Activated CD8-positive, alpha-beta T cell treated with anti-CD3 and anti-CD28 coated beads for 36 hours (primary cell): ENCODE measurements around the gene WHAMM. TPM values are rescaled to one million over a fixed set of nuclear protein-coding genes. Genes with fewer than 3 reads are reported as not detected.

Source experiments
- ATAC-seq: fragments of 200-7000 bp; cut with Tn5 transposase; one replicate; pipeline ENCODE4 v1.10.0; 2021; ENCODE audit warnings: mild to moderate bottlenecking, moderate library complexity
- CTCF ChIA-PET: fragments of 350-600 bp; sonication (Branson Sonifier 250); formaldehyde crosslinking; loops from one replicate; lab custom pipeline; 2021; ENCODE audit warnings: antibody characterized with exemption; lab: Charles Lee
- POLR2A ChIA-PET: fragments of 350-600 bp; sonication (Branson Sonifier 250); formaldehyde crosslinking; loops from one replicate; lab custom pipeline; 2021; ENCODE audit warnings: antibody characterized with exemption; lab: Charles Lee
- DNase-seq: peaks from one replicate; pipeline ENCODE4 v3.0.0-alpha.2; 2020
- H3K27ac Mint-ChIP-seq: one replicate; pipeline ENCODE4 v1.8.0; 2021; ENCODE audit warnings: mild to moderate bottlenecking, mixed read lengths
- H3K27me3 Mint-ChIP-seq: one replicate; pipeline ENCODE4 v1.8.0; 2021; ENCODE audit warnings: mixed read lengths
- H3K36me3 Mint-ChIP-seq: one replicate; pipeline ENCODE4 v1.8.0; 2021; ENCODE audit warnings: low read depth, mixed read lengths
- H3K4me1 Mint-ChIP-seq: one replicate; pipeline ENCODE4 v1.8.0; 2021; ENCODE audit warnings: low read depth, mixed read lengths
- H3K4me3 Mint-ChIP-seq: one replicate; pipeline ENCODE4 v1.8.0; 2021; ENCODE audit warnings: mild to moderate bottlenecking, moderate library complexity, mixed read lengths
- H3K9me3 Mint-ChIP-seq: one replicate; pipeline ENCODE4 v1.8.0; 2021; ENCODE audit warnings: mixed read lengths
- CTCF ChIP-seq: fragments of 200-600 bp; IDR thresholded peaks from one replicate; pipeline ENCODE4 v1.8.0; 2022; ENCODE audit warnings: antibody characterized with exemption, mild to moderate bottlenecking
- intact Hi-C: fragments of 100-400 bp; cut with micrococcal nuclease; formaldehyde crosslinking; loops from one replicate; pipeline ENCODE4 v1.10.0; 2022
- total RNA-seq, 2 experiments: library from RNA; stranded (reverse); gene quantifications; one replicate each; pipeline ENCODE4 v1.2.3, GENCODE V29; 2021

The WHAMM gene
- total RNA-seq, 2 experiments from 2014 or later, result 5.8 to 6.1 TPM

- Mint-ChIP-seq H3K9me3 (no peaks in the 10 kb centered on the region), H3K4me3 (no peak overlapping the region), H3K4me1 (peaks cover 25% of the 10 kb centered on the region), H3K27me3 (no peaks in the 10 kb centered on the region), H3K36me3 (peaks cover 9% of the 10 kb centered on the region), H3K27ac (peak overlapping the region; percentile 11)
- intact Hi-C loops, result no loop called here
- no peak for ATAC-seq
- DNase-seq, result no peak
- no peak for TF ChIP-seq CTCF
- ChIA-PET CTCF (interaction anchor here (0.8 kb wide), 1 partner anchor 277 kb away, joined by 3 read pairs; no protein-coding TSS in a partner anchor), POLR2A (interaction anchor here (1.3 to 4.0 kb wide), 3 partner anchors 58 to 267 kb away, joined by 4 to 39 read pairs (median 23); partner anchors contain the start of gene RPS17)
Observed at GRCh38 chr15:82807920-82808633, 1.4 kb upstream of the WHAMM start.

GRCh38 chr15:82808634-82809041 lies 790 bp upstream of the WHAMM start:
- H3K27me3 Mint-ChIP-seq, result no peaks in the 10 kb centered on the region
- peaks cover 25% of the 10 kb centered on the region for H3K4me1 Mint-ChIP-seq
- DNase-seq, result no peak
- no peak for ATAC-seq
- ChIA-PET CTCF (interaction anchor here (0.8 kb wide), 1 partner anchor 278 kb away, joined by 3 read pairs; no protein-coding TSS in a partner anchor), POLR2A (interaction anchor here (0.6 to 4.0 kb wide), 5 partner anchors 12 to 268 kb away, joined by 3 to 39 read pairs (median 5); partner anchors contain the start of gene RPS17)
- peak overlapping the region; percentile 85 for H3K27ac Mint-ChIP-seq
- H3K9me3 Mint-ChIP-seq, result no peaks in the 10 kb centered on the region
- H3K4me3 Mint-ChIP-seq, result peak overlapping the region; percentile 72
- H3K36me3 Mint-ChIP-seq, result peaks cover 10% of the 10 kb centered on the region
- intact Hi-C loops, result no loop called here
- TF ChIP-seq CTCF, result no peak

GRCh38 chr15:82810061-82810889 lies 847 bp downstream of the WHAMM start:
- peak overlapping the region; percentile 92 for H3K27ac Mint-ChIP-seq
- intact Hi-C loops, result no loop called here
- POLR2A ChIA-PET, result interaction anchor here (1.0 to 4.0 kb wide), 9 partner anchors 14 to 270 kb away, joined by 3 to 39 read pairs (median 5); partner anchors contain the start of genes RAMAC and RPS17
- peak; percentile 28 for DNase-seq
- H3K9me3 Mint-ChIP-seq, result no peaks in the 10 kb centered on the region
- no peaks in the 10 kb centered on the region for H3K27me3 Mint-ChIP-seq
- H3K4me1 Mint-ChIP-seq, result peaks cover 33% of the 10 kb centered on the region
- peaks cover 22% of the 10 kb centered on the region for H3K36me3 Mint-ChIP-seq
- peak overlapping the region; percentile 84 for H3K4me3 Mint-ChIP-seq
- TF ChIP-seq CTCF, result no peak
- peak; percentile 4 for ATAC-seq
- CTCF ChIA-PET, result interaction anchor here (0.9 to 2.5 kb wide), 8 partner anchors 20 to 271 kb away, joined by 3 to 10 read pairs (median 4); partner anchors contain the start of genes BTBD1, RAMAC and RPS17

- POLR2A ChIA-PET, result interaction anchor here (1.0 to 4.0 kb wide), 7 partner anchors 22 to 270 kb away, joined by 3 to 39 read pairs (median 9); partner anchors contain the start of genes RAMAC and RPS17
- peak overlapping the region; percentile 92 for H3K27ac Mint-ChIP-seq
- CTCF ChIA-PET, result interaction anchor here (0.9 to 2.5 kb wide), 8 partner anchors 19 to 271 kb away, joined by 3 to 10 read pairs (median 4); partner anchors contain the start of genes BTBD1, RAMAC and RPS17
- TF ChIP-seq CTCF, result no peak
- H3K4me1 Mint-ChIP-seq, result peaks cover 40% of the 10 kb centered on the region
- intact Hi-C loops, result loop anchor here (1.0 kb wide), 1 partner anchor 61 kb away; no protein-coding TSS in a partner anchor
- DNase-seq (peak; percentile 80), ATAC-seq (peak; percentile 8)
- H3K9me3 Mint-ChIP-seq, result no peaks in the 10 kb centered on the region
- no peaks in the 10 kb centered on the region for H3K27me3 Mint-ChIP-seq
- peaks cover 27% of the 10 kb centered on the region for H3K36me3 Mint-ChIP-seq
- H3K4me3 Mint-ChIP-seq, result peak overlapping the region; percentile 84
Observed at GRCh38 chr15:82810890-82811426, 1.5 kb downstream of the WHAMM start.
